OCI-M1 (cell line): ENCODE measurements around the gene PHACTR1.
"Not testable (repeated sequence)": the region's sequence is repeated elsewhere in the genome, so short reads cannot be mapped to it uniquely, and the experiment has no call there.

Source experiments
- DNase-seq: peaks from one replicate; lab custom pipeline; 2025; lab: John Stamatoyannopoulos, UW

PHACTR1 gene

GRCh38 chr6:13314806-13315205 is 598.2 kb downstream of the PHACTR1 start:
- DNase-seq, result no peak

GRCh38 chr6:13315896-13316295 is 599.3 kb downstream of the PHACTR1 start:
- no peak for DNase-seq

GRCh38 chr6:13318821-13319220 is 602.3 kb downstream of the PHACTR1 start:
- DNase-seq, result no peak

- DNase-seq, result no peak
Observed at GRCh38 chr6:13319891-13320564, 603.5 kb downstream of the PHACTR1 start.

- DNase-seq, result not testable (repeated sequence)
Observed at GRCh38 chr6:13326031-13326586, 609.5 kb downstream of the PHACTR1 start.

GRCh38 chr6:13327691-13328075 is 611.1 kb downstream of the PHACTR1 start:
- DNase-seq, result peak; percentile 79

- DNase-seq, result peak; percentile 96
Observed at GRCh38 chr6:13328076-13328874, 611.7 kb downstream of the PHACTR1 start, which contains the start of gene TBC1D7. Gene TBC1D7 (minus strand): TSS chr6:13328537. CDS start chr6:13326898, 1,639 bp downstream.

GRCh38 chr6:13328875-13329183 is 612.3 kb downstream of the PHACTR1 start:
- DNase-seq, result no peak

- peak; percentile 87 for DNase-seq
Observed at GRCh38 chr6:13331516-13332348, 615.2 kb downstream of the PHACTR1 start.

GRCh38 chr6:13332349-13332706 is 615.8 kb downstream of the PHACTR1 start:
- no peak for DNase-seq

- DNase-seq, result peak; percentile 65
Observed at GRCh38 chr6:13334953-13335352, 618.4 kb downstream of the PHACTR1 start.

- peak; percentile 93 for DNase-seq
Observed at GRCh38 chr6:13336553-13336952, 620.0 kb downstream of the PHACTR1 start.

GRCh38 chr6:13338038-13338437 is 621.5 kb downstream of the PHACTR1 start:
- DNase-seq, result peak; percentile 78
